SK-N-SH treated with all-trans-retinoic acid at 6 μM for 48 hours (cell line): Measurements from ENCODE around the gene KCNJ12.

ENCODE experiments used
- ARNTL ChIP-seq: fragments of 450-650 bp; formaldehyde crosslinking; IDR thresholded peaks from 2 replicates; pipeline ENCODE4 v1.5.0; 2020; ENCODE audit warnings: low read depth, mild to moderate bottlenecking, moderate library complexity, borderline replicate concordance
- CREB5 ChIP-seq: fragments of 250-450 bp; sonication (Bioruptor Pico); IDR thresholded peaks from 2 replicates; pipeline ENCODE4 v1.5.1; 2020; ENCODE audit warnings: low read depth, mild to moderate bottlenecking, moderate library complexity
- GLIS3 ChIP-seq: fragments of 250-450 bp; sonication (Bioruptor Pico); IDR thresholded peaks from 2 replicates; pipeline ENCODE4 v1.5.0; 2020; ENCODE audit warnings: mild to moderate bottlenecking, moderate library complexity
- PPARA ChIP-seq: fragments of 250-450 bp; sonication (Bioruptor Pico); IDR thresholded peaks from 2 replicates; pipeline ENCODE4 v1.5.0; 2020; ENCODE audit warnings: mild to moderate bottlenecking, borderline replicate concordance
- RARB ChIP-seq: fragments of 250-450 bp; sonication (Bioruptor Pico); IDR thresholded peaks from 2 replicates; pipeline ENCODE4 v1.8.0; 2021; ENCODE audit warnings: mild to moderate bottlenecking, moderate library complexity
- TOX ChIP-seq: fragments of 250-450 bp; sonication (Bioruptor Pico); IDR thresholded peaks from 2 replicates; pipeline ENCODE4 v1.8.0; 2021; ENCODE audit warnings: mild to moderate bottlenecking, moderate library complexity, borderline replicate concordance
- ZC3H10 ChIP-seq: fragments of 250-450 bp; sonication (Bioruptor Pico); IDR thresholded peaks from 2 replicates; pipeline ENCODE4 v1.5.1; 2021; ENCODE audit warnings: mild to moderate bottlenecking, moderate library complexity
- ZFP30 ChIP-seq: fragments of 450-650 bp; formaldehyde crosslinking; IDR thresholded peaks from 2 replicates; pipeline ENCODE4 v1.5.0; 2022; ENCODE audit warnings: mild to moderate bottlenecking, moderate library complexity
- ZNF70 ChIP-seq: fragments of 450-650 bp; formaldehyde crosslinking; IDR thresholded peaks from 2 replicates; pipeline ENCODE4 v1.5.0; 2020; ENCODE audit warnings: mild to moderate bottlenecking, moderate library complexity
- TF ChIP-seq, protein P1 (sequence below): fragments of 250-450 bp; sonication (Bioruptor Pico); IDR thresholded peaks from 2 replicates; pipeline ENCODE4 v1.8.0; 2020; ENCODE audit warnings: mild to moderate bottlenecking, moderate library complexity, borderline replicate concordance

GRCh38 chr17:21466550-21466949, 90.4 kb downstream of the KCNJ12 start:
- TF ChIP-seq PPARA (CRISPR knock-in tag), result no peak
- TF ChIP-seq ARNTL (CRISPR knock-in tag), result no peak
- no peak for TF ChIP-seq ZNF70 (CRISPR knock-in tag)
- TF ChIP-seq, protein P1, sequence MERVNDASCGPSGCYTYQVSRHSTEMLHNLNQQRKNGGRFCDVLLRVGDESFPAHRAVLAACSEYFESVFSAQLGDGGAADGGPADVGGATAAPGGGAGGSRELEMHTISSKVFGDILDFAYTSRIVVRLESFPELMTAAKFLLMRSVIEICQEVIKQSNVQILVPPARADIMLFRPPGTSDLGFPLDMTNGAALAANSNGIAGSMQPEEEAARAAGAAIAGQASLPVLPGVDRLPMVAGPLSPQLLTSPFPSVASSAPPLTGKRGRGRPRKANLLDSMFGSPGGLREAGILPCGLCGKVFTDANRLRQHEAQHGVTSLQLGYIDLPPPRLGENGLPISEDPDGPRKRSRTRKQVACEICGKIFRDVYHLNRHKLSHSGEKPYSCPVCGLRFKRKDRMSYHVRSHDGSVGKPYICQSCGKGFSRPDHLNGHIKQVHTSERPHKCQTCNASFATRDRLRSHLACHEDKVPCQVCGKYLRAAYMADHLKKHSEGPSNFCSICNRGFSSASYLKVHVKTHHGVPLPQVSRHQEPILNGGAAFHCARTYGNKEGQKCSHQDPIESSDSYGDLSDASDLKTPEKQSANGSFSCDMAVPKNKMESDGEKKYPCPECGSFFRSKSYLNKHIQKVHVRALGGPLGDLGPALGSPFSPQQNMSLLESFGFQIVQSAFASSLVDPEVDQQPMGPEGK (CRISPR knock-in tag), result no peak
- TF ChIP-seq GLIS3 (CRISPR knock-in tag), result no peak
- TF ChIP-seq ZFP30 (CRISPR knock-in tag), result no peak
- TF ChIP-seq RARB (CRISPR knock-in tag), result no peak
- TF ChIP-seq TOX, result no peak
- TF ChIP-seq ZC3H10 (CRISPR knock-in tag), result no peak
- TF ChIP-seq CREB5 (CRISPR knock-in tag), result no peak
